Fibroblast of lung (primary cell): ENCODE results near the gene HAL. TPM values are rescaled to one million over a fixed set of nuclear protein-coding genes. Genes with fewer than 3 reads are reported as not detected.

ENCODE experiments used
- DNase-seq, 2 donors: peaks; one replicate each; pipeline versions ENCODE4 v3.0.0 to v3.0.0-alpha.2; 2010; ENCODE audit warnings: low read depth in 2 of 2
- H2AFZ ChIP-seq: 2 replicates; pipeline ENCODE4 v1.5.1; 2012; ENCODE audit warnings: low read length, control low read depth, inconsistent platforms
- H3K27ac ChIP-seq: 2 replicates; pipeline ENCODE4 v1.5.1; 2011; ENCODE audit warnings: low read length, control low read depth; ENCODE audit not compliant: insufficient read depth
- H3K27me3 ChIP-seq: 2 replicates; pipeline ENCODE4 v1.5.1; 2011; ENCODE audit warnings: mild to moderate bottlenecking, low read length; ENCODE audit not compliant: control insufficient read depth, insufficient read depth
- H3K36me3 ChIP-seq: 2 replicates; pipeline ENCODE4 v1.5.1; 2011; ENCODE audit warnings: low read length; ENCODE audit not compliant: control insufficient read depth, insufficient read depth
- H3K4me1 ChIP-seq: 2 replicates; pipeline ENCODE4 v1.5.1; 2011; ENCODE audit warnings: low read length; ENCODE audit not compliant: control insufficient read depth, insufficient read depth; ENCODE audit errors: extremely low read depth
- H3K4me2 ChIP-seq: 2 replicates; pipeline ENCODE4 v1.5.1; 2011; ENCODE audit warnings: low read length, control low read depth; ENCODE audit not compliant: insufficient read depth; ENCODE audit errors: extremely low read depth
- H3K4me3 ChIP-seq, 4 experiments: fragments of 200-600 bp in 1 of 4; sonication (generic) in 1 of 4; replicated peaks in 1 of 4; 2 replicates each; pipeline ENCODE4 v1.5.1; 2011 to 2016; ENCODE audit warnings: low read length in 4 of 4, low read depth in 3 of 4, mild to moderate bottlenecking in 3 of 4, control low read depth in 2 of 4, inconsistent platforms in 1 of 4, mixed read lengths in 1 of 4; ENCODE audit not compliant: insufficient read depth in 1 of 4; ENCODE audit errors: control extremely low read depth in 1 of 4
- H3K79me2 ChIP-seq: 2 replicates; pipeline ENCODE4 v1.5.1; 2012; ENCODE audit warnings: mild to moderate bottlenecking, low read length, inconsistent platforms; ENCODE audit not compliant: control insufficient read depth, insufficient read depth
- H3K9ac ChIP-seq: 2 replicates; pipeline ENCODE4 v1.5.1; 2011; ENCODE audit warnings: mild to moderate bottlenecking, low read length, control low read depth; ENCODE audit not compliant: insufficient read depth
- H3K9me3 ChIP-seq: 2 replicates; pipeline ENCODE4 v1.5.1; 2012; ENCODE audit warnings: low read depth, low read length; ENCODE audit not compliant: control insufficient read depth, insufficient read depth
- H4K20me1 ChIP-seq: 2 replicates; pipeline ENCODE4 v1.5.1; 2011; ENCODE audit warnings: low read length; ENCODE audit not compliant: control insufficient read depth, insufficient read depth; ENCODE audit errors: extremely low read depth
- CTCF ChIP-seq, 2 donors: IDR thresholded peaks in 1 of 2; conservative IDR thresholded peaks in 1 of 2; 1 replicate in 1 of 2; 2 replicates in 1 of 2; pipeline ENCODE4 v1.5.1; 2011 to 2012; ENCODE audit warnings: low read length in 2 of 2, control low read depth in 1 of 2, inconsistent platforms in 1 of 2, low read depth in 1 of 2, mild to moderate bottlenecking in 1 of 2
- EZH2 ChIP-seq: IDR thresholded peaks from 2 replicates; pipeline ENCODE4 v1.5.1; 2012; ENCODE audit warnings: low read length, control low read depth, mild to moderate bottlenecking; ENCODE audit errors: missing control alignments
- polyA plus RNA-seq, 2 donors: library from polyadenylated mRNA; depleted of rRNA in 1 of 2; stranded (reverse) in 1 of 2; unstranded in 1 of 2; fragments of >200 nt; gene quantifications; 2 replicates each; pipeline ENCODE4 v1.2.1, GENCODE V29; 2011 to 2012; ENCODE audit warnings: missing spikeins in 1 of 2
- total RNA-seq: library from RNA; depleted of rRNA; stranded (reverse); fragments of >200 nt; gene quantifications from 2 replicates; pipeline ENCODE4 v1.2.1, GENCODE V29; 2014

HAL gene
- total and polyA plus RNA-seq, 2 donors (not counting 1 experiment from before 2014, with no cell fraction given) = 0.02 to 0.17 TPM

GRCh38 chr12:95975491-95975890, 20.7 kb downstream of the HAL start:
- no peaks in the 10 kb centered on the region for H3K4me1 ChIP-seq
- H2AFZ ChIP-seq = no peak overlapping the region
- H3K4me3 ChIP-seq = no peak overlapping the region
- no peak overlapping the region for H3K4me2 ChIP-seq
- H3K79me2 ChIP-seq = no peaks in the 10 kb centered on the region
- H3K9me3 ChIP-seq = no peaks in the 10 kb centered on the region
- TF ChIP-seq EZH2 = no peak
- H3K9ac ChIP-seq = no peak overlapping the region
- no peaks in the 10 kb centered on the region for H3K36me3 ChIP-seq
- DNase-seq = no peak
- no peak overlapping the region for H3K27ac ChIP-seq
- H3K27me3 ChIP-seq = peaks cover 3% of the 10 kb centered on the region
- H4K20me1 ChIP-seq = no peaks in the 10 kb centered on the region

- TF ChIP-seq EZH2 (no peak), CTCF (conservative IDR thresholded peaks at IDR 0.05 in 1 of 2, IDR thresholded peaks at IDR 0.05 in 1 of 2; ENCODE audit: low read depth in 1 of 2, low read length in 2 of 2) (no peak)
- Histone ChIP-seq H3K4me1 (no peaks in the 10 kb centered on the region), H3K79me2 (no peaks in the 10 kb centered on the region), H3K27ac (no peak overlapping the region), H3K36me3 (no peaks in the 10 kb centered on the region), H3K27me3 (peaks cover 3% of the 10 kb centered on the region), H3K9ac (no peak overlapping the region), H3K4me3 (no peak overlapping the region), H4K20me1 (no peaks in the 10 kb centered on the region), H3K4me2 (no peak overlapping the region), H3K9me3 (no peaks in the 10 kb centered on the region), H2AFZ (no peak overlapping the region)
- DNase-seq = no peak
Observed at GRCh38 chr12:95974358-95974757, 21.8 kb downstream of the HAL start.

GRCh38 chr12:95972832-95973456, 23.2 kb downstream of the HAL start:
- DNase-seq = no peak
- no peak for TF ChIP-seq CTCF (conservative IDR thresholded peaks at IDR 0.05 in 1 of 2, IDR thresholded peaks at IDR 0.05 in 1 of 2; ENCODE audit: low read depth in 1 of 2, low read length in 2 of 2)
- TF ChIP-seq EZH2 = no peak

More at GRCh38 chr12:95972832-95973456, 23.2 kb downstream of the HAL start:
- Histone ChIP-seq H3K9ac (no peak overlapping the region), H3K27me3 (no peaks in the 10 kb centered on the region), H3K27ac (no peak overlapping the region), H4K20me1 (no peaks in the 10 kb centered on the region), H3K4me1 (no peaks in the 10 kb centered on the region), H3K36me3 (no peaks in the 10 kb centered on the region), H3K79me2 (no peaks in the 10 kb centered on the region), H2AFZ (no peak overlapping the region), H3K9me3 (no peaks in the 10 kb centered on the region), H3K4me3 (no peak overlapping the region), H3K4me2 (no peak overlapping the region)
